Mesendoderm (in vitro differentiated cells): ENCODE results near the gene NTNG2.

Experiments used
- DNase-seq: peaks from one replicate; pipeline ENCODE4 v3.0.0; 2013
- H2AK5ac ChIP-seq: 2 replicates; pipeline ENCODE4 v1.6.1; 2013; ENCODE audit warnings: low read length, inconsistent platforms
- H2BK120ac ChIP-seq: 2 replicates; pipeline ENCODE4 v1.6.1; 2013; ENCODE audit warnings: low read depth, mild to moderate bottlenecking, low read length, moderate library complexity, mixed read lengths
- H2BK15ac ChIP-seq: replicated peaks from 2 replicates; pipeline ENCODE4 v1.6.1; 2013; ENCODE audit warnings: low read depth, mild to moderate bottlenecking, moderate library complexity
- H2BK5ac ChIP-seq: 2 replicates; pipeline ENCODE4 v1.6.1; 2013; ENCODE audit warnings: low read length, inconsistent platforms
- H3K18ac ChIP-seq: 2 replicates; pipeline ENCODE4 v1.6.1; 2013; ENCODE audit warnings: mild to moderate bottlenecking, low read length, mixed read lengths
- H3K23ac ChIP-seq: one replicate; pipeline ENCODE4 v1.6.1; 2013; ENCODE audit warnings: low read length
- H3K27ac ChIP-seq: 2 replicates; pipeline ENCODE4 v1.5.1; 2013; ENCODE audit warnings: low read depth, mild to moderate bottlenecking, inconsistent platforms, low read length, moderate library complexity
- H3K27me3 ChIP-seq: 2 replicates; pipeline ENCODE4 v1.6.1; 2013; ENCODE audit warnings: low read length, control low read depth, mild to moderate bottlenecking, inconsistent platforms; ENCODE audit not compliant: insufficient read depth, poor library complexity
- H3K36me3 ChIP-seq: 2 replicates; pipeline ENCODE4 v1.6.1; 2013; ENCODE audit warnings: low read length, inconsistent platforms; ENCODE audit not compliant: control insufficient read depth, insufficient read depth
- H3K4ac ChIP-seq: one replicate; pipeline ENCODE4 v1.6.1; 2013; ENCODE audit warnings: low read depth, mild to moderate bottlenecking, low read length, moderate library complexity
- H3K4me1 ChIP-seq: 2 replicates; pipeline ENCODE4 v1.6.1; 2013; ENCODE audit warnings: low read depth, low read length, inconsistent platforms; ENCODE audit not compliant: control insufficient read depth
- H3K4me2 ChIP-seq: 2 replicates; pipeline ENCODE4 v1.6.1; 2013; ENCODE audit warnings: low read length
- H3K4me3 ChIP-seq: 2 replicates; pipeline ENCODE4 v1.5.1; 2013; ENCODE audit warnings: mild to moderate bottlenecking, low read length
- H3K56ac ChIP-seq: one replicate; pipeline ENCODE4 v1.6.1; 2013; ENCODE audit warnings: low read length
- H3K79me1 ChIP-seq: 2 replicates; pipeline ENCODE4 v1.6.1; 2013; ENCODE audit warnings: low read length, inconsistent platforms
- H3K79me2 ChIP-seq: 2 replicates; pipeline ENCODE4 v1.6.1; 2013; ENCODE audit warnings: mild to moderate bottlenecking, low read length; ENCODE audit not compliant: control insufficient read depth, insufficient read depth
- H3K9ac ChIP-seq: 2 replicates; pipeline ENCODE4 v1.6.1; 2013; ENCODE audit warnings: low read length, inconsistent platforms
- H4K5ac ChIP-seq: one replicate; pipeline ENCODE4 v1.6.1; 2013; ENCODE audit warnings: low read length
- H4K8ac ChIP-seq: one replicate; pipeline ENCODE4 v1.6.1; 2013; ENCODE audit warnings: low read depth, mild to moderate bottlenecking, control low read depth, low read length, moderate library complexity
- WGBS: extraction: QIAGEN DNeasy Blood & Tissue Kit; methylation state at CpG from one replicate; pipeline ENCODE4 v1.1.7; 2013; ENCODE audit warnings: low lambda C conversion rate, missing lambda C conversion rate; ENCODE audit not compliant: insufficient coverage; ENCODE audit errors: extremely low coverage; 5-methylcytosine and 5-hydroxymethylcytosine counted together

NTNG2 gene

GRCh38 chr9:132181796-132182313 lies 20.0 kb downstream of the NTNG2 start:
- Histone ChIP-seq H4K5ac (no peak overlapping the region), H3K79me1 (no peaks in the 10 kb centered on the region), H3K27ac (no peak overlapping the region), H3K4me1 (no peaks in the 10 kb centered on the region), H2BK5ac (no peak overlapping the region), H3K23ac (no peak overlapping the region), H3K79me2 (no peaks in the 10 kb centered on the region), H3K9ac (no peak overlapping the region), H3K27me3 (peaks cover 9% of the 10 kb centered on the region), H4K8ac (no peak overlapping the region), H2BK120ac (no peak overlapping the region), H2AK5ac (no peak overlapping the region), H3K56ac (no peak overlapping the region), H3K36me3 (no peaks in the 10 kb centered on the region), H2BK15ac (no peak overlapping the region), H3K4me3 (no peak overlapping the region), H3K18ac (no peak overlapping the region), H3K4me2 (no peak overlapping the region), H3K4ac (no peak overlapping the region)
- WGBS: no CpG with 5 or more reads among the region's 19 CpGs
- DNase-seq: no peak

GRCh38 chr9:132182314-132183091 lies 20.6 kb downstream of the NTNG2 start:
- H3K27me3 ChIP-seq: peaks cover 14% of the 10 kb centered on the region
- peak; percentile 64 for DNase-seq
- no peak overlapping the region for H3K27ac ChIP-seq
- no peak overlapping the region for H2AK5ac ChIP-seq
- H3K18ac ChIP-seq: no peak overlapping the region
- H2BK120ac ChIP-seq: no peak overlapping the region
- no peak overlapping the region for H2BK15ac ChIP-seq
- no peaks in the 10 kb centered on the region for H3K36me3 ChIP-seq
- no peaks in the 10 kb centered on the region for H3K79me1 ChIP-seq
- no peak overlapping the region for H3K4me3 ChIP-seq
- no peak overlapping the region for H3K4me2 ChIP-seq
- no peak overlapping the region for H3K23ac ChIP-seq
- no peak overlapping the region for H3K9ac ChIP-seq
- H3K79me2 ChIP-seq: no peaks in the 10 kb centered on the region
- no peak overlapping the region for H4K8ac ChIP-seq
- no peak overlapping the region for H3K4ac ChIP-seq
- no peaks in the 10 kb centered on the region for H3K4me1 ChIP-seq
- H3K56ac ChIP-seq: no peak overlapping the region
- WGBS: no CpG with 5 or more reads among the region's 18 CpGs
- no peak overlapping the region for H4K5ac ChIP-seq
- no peak overlapping the region for H2BK5ac ChIP-seq

- H3K4ac ChIP-seq: no peak overlapping the region
- no peak overlapping the region for H2BK15ac ChIP-seq
- no peak for DNase-seq
- H3K79me1 ChIP-seq: no peaks in the 10 kb centered on the region
- H3K79me2 ChIP-seq: no peaks in the 10 kb centered on the region
- H3K9ac ChIP-seq: no peak overlapping the region
- H4K5ac ChIP-seq: no peak overlapping the region
- no peak overlapping the region for H3K4me3 ChIP-seq
- H3K27me3 ChIP-seq: peaks cover 19% of the 10 kb centered on the region
- no peak overlapping the region for H3K23ac ChIP-seq
- no peaks in the 10 kb centered on the region for H3K36me3 ChIP-seq
- H2BK120ac ChIP-seq: no peak overlapping the region
- no peak overlapping the region for H2BK5ac ChIP-seq
- WGBS: no CpG with 5 or more reads among the region's 9 CpGs
- H3K27ac ChIP-seq: no peak overlapping the region
- no peak overlapping the region for H4K8ac ChIP-seq
- no peak overlapping the region for H3K18ac ChIP-seq
- no peak overlapping the region for H3K56ac ChIP-seq
- no peak overlapping the region for H2AK5ac ChIP-seq
- no peaks in the 10 kb centered on the region for H3K4me1 ChIP-seq
- H3K4me2 ChIP-seq: no peak overlapping the region
Observed at GRCh38 chr9:132183134-132183533, 21.3 kb downstream of the NTNG2 start.

GRCh38 chr9:132183715-132184114 lies 21.9 kb downstream of the NTNG2 start:
- Histone ChIP-seq H3K4me2 (no peak overlapping the region), H3K79me1 (no peaks in the 10 kb centered on the region), H3K36me3 (no peaks in the 10 kb centered on the region), H3K9ac (no peak overlapping the region), H3K27me3 (peaks cover 20% of the 10 kb centered on the region), H2BK5ac (no peak overlapping the region), H3K23ac (no peak overlapping the region), H3K4me3 (no peak overlapping the region), H2AK5ac (no peak overlapping the region), H4K5ac (no peak overlapping the region), H3K4me1 (no peaks in the 10 kb centered on the region), H3K27ac (no peak overlapping the region), H3K56ac (peak overlapping the region; percentile 22), H3K18ac (no peak overlapping the region), H3K79me2 (no peaks in the 10 kb centered on the region), H2BK15ac (no peak overlapping the region), H2BK120ac (no peak overlapping the region), H3K4ac (no peak overlapping the region), H4K8ac (no peak overlapping the region)
- peak; percentile 65 for DNase-seq
- whole genome bisulfite sequencing: no CpG with 5 or more reads among the region's 7 CpGs

- H3K56ac ChIP-seq: peak overlapping the region; percentile 22
- no peak overlapping the region for H4K8ac ChIP-seq
- H3K79me1 ChIP-seq: no peaks in the 10 kb centered on the region
- WGBS: no CpG with 5 or more reads among the region's 11 CpGs
- no peak overlapping the region for H3K27ac ChIP-seq
- H3K27me3 ChIP-seq: peaks cover 20% of the 10 kb centered on the region
- H3K4ac ChIP-seq: no peak overlapping the region
- no peak overlapping the region for H3K9ac ChIP-seq
- no peak overlapping the region for H3K23ac ChIP-seq
- no peak overlapping the region for H2BK15ac ChIP-seq
- H3K4me3 ChIP-seq: no peak overlapping the region
- H2BK5ac ChIP-seq: no peak overlapping the region
- no peak overlapping the region for H3K4me2 ChIP-seq
- H3K18ac ChIP-seq: no peak overlapping the region
- DNase-seq: peak; percentile 16
- H2AK5ac ChIP-seq: no peak overlapping the region
- H3K36me3 ChIP-seq: no peaks in the 10 kb centered on the region
- no peaks in the 10 kb centered on the region for H3K79me2 ChIP-seq
- no peak overlapping the region for H2BK120ac ChIP-seq
- H3K4me1 ChIP-seq: no peaks in the 10 kb centered on the region
- no peak overlapping the region for H4K5ac ChIP-seq
Observed at GRCh38 chr9:132184124-132184523, 22.3 kb downstream of the NTNG2 start.
